ENCODE measurements around the gene TNRC6B.

TNRC6B gene

GRCh38 chr22:40239345-40239683 lies 61.6 kb downstream of the TNRC6B start:
- DNase-seq (ENCODE audit: low spot score in 2 of 2) (no peak), ATAC-seq (replicated peaks; ENCODE audit: extremely low read depth, poor library complexity, severe bottlenecking) (no peak)
- Mint-ChIP-seq H3K9me3 (no peaks in the 10 kb centered on the region), H3K4me1 (peaks cover 88% of the 10 kb centered on the region), H3K4me3 (peak overlapping the region; percentile 46), H3K27ac (ENCODE audit: low read depth) (no peak overlapping the region), H3K36me3 (ENCODE audit: insufficient read depth) (peaks cover 14% of the 10 kb centered on the region), H3K27me3 (no peaks in the 10 kb centered on the region)

GRCh38 chr22:40240160-40240559 lies 62.4 kb downstream of the TNRC6B start:
- peaks cover 88% of the 10 kb centered on the region for H3K4me1 Mint-ChIP-seq
- ATAC-seq (replicated peaks; ENCODE audit: extremely low read depth, poor library complexity, severe bottlenecking), result no peak
- no peaks in the 10 kb centered on the region for H3K9me3 Mint-ChIP-seq
- no peaks in the 10 kb centered on the region for H3K27me3 Mint-ChIP-seq
- peaks cover 14% of the 10 kb centered on the region for H3K36me3 Mint-ChIP-seq (ENCODE audit: insufficient read depth)
- DNase-seq (ENCODE audit: low spot score in 2 of 2), result no peak
- peak overlapping the region; percentile 59 for H3K4me3 Mint-ChIP-seq
- H3K27ac Mint-ChIP-seq (ENCODE audit: low read depth), result peak overlapping the region; percentile 71

GRCh38 chr22:40240686-40241085 lies 63.0 kb downstream of the TNRC6B start:
- ATAC-seq (replicated peaks; ENCODE audit: extremely low read depth, poor library complexity, severe bottlenecking), result peak; percentile 2
- Mint-ChIP-seq H3K36me3 (ENCODE audit: insufficient read depth) (peaks cover 17% of the 10 kb centered on the region), H3K27me3 (no peaks in the 10 kb centered on the region), H3K4me3 (peak overlapping the region; percentile 59), H3K9me3 (no peaks in the 10 kb centered on the region), H3K27ac (ENCODE audit: low read depth) (peak overlapping the region; percentile 71), H3K4me1 (peaks cover 87% of the 10 kb centered on the region)
- no peak for DNase-seq (ENCODE audit: low spot score in 2 of 2)

DNA sequence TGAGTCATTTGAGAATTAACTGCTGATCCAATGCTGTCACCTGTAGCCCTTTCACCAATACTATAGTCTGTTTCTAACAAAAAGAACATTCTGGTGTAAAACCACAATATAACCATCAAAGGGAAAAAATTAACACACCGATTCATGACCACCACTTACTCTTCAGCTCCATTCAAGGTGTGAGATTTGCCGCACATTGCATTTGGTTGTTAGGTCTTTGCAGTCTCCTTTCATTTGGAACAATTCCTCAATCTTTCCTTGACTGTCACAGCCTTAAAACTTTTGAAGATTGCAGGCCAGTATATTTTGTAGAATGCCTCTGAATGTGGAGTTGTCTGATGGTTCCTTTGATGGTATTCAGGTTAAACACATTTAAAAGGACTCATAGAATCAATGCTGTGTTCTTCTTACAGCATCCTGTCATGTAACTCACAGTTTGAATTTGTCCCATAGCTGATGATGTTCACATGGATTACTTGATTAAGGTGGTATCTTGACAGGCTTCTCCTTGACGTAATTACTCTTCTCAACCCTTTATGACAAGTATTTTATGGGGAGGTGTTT lies 63.6 kb downstream of the TNRC6B start:
- Mint-ChIP-seq H3K9me3 (no peaks in the 10 kb centered on the region), H3K4me3 (peak overlapping the region; percentile 59)
- peak; percentile 87 for ATAC-seq (replicated peaks; ENCODE audit: extremely low read depth, poor library complexity, severe bottlenecking)

GRCh38 chr22:40243891-40244290 lies 66.2 kb downstream of the TNRC6B start:
- Mint-ChIP-seq H3K36me3 (ENCODE audit: insufficient read depth) (peaks cover 17% of the 10 kb centered on the region), H3K4me1 (peaks cover 82% of the 10 kb centered on the region), H3K27ac (ENCODE audit: low read depth) (no peak overlapping the region), H3K4me3 (peak overlapping the region; percentile 54), H3K9me3 (no peaks in the 10 kb centered on the region), H3K27me3 (no peaks in the 10 kb centered on the region)
- DNase-seq (ENCODE audit: low spot score in 2 of 2) (no peak), ATAC-seq (replicated peaks; ENCODE audit: extremely low read depth, poor library complexity, severe bottlenecking) (no peak)

More for the DNA sequence above, 63.6 kb downstream of the TNRC6B start:
- peak in 1 of 2 donors; percentile 26 for DNase-seq (ENCODE audit: low spot score in 2 of 2)
- H3K27me3 Mint-ChIP-seq, result no peaks in the 10 kb centered on the region
- peaks cover 13% of the 10 kb centered on the region for H3K36me3 Mint-ChIP-seq (ENCODE audit: insufficient read depth)
- peak overlapping the region; percentile 71 for H3K27ac Mint-ChIP-seq (ENCODE audit: low read depth)
- peaks cover 86% of the 10 kb centered on the region for H3K4me1 Mint-ChIP-seq

- H3K4me1 Mint-ChIP-seq, result peaks cover 82% of the 10 kb centered on the region
- ATAC-seq (replicated peaks; ENCODE audit: extremely low read depth, poor library complexity, severe bottlenecking) (no peak), DNase-seq (ENCODE audit: low spot score in 2 of 2) (no peak)
- H3K27me3 Mint-ChIP-seq, result no peaks in the 10 kb centered on the region
- H3K27ac Mint-ChIP-seq (ENCODE audit: low read depth), result no peak overlapping the region
- no peaks in the 10 kb centered on the region for H3K9me3 Mint-ChIP-seq
- peaks cover 17% of the 10 kb centered on the region for H3K36me3 Mint-ChIP-seq (ENCODE audit: insufficient read depth)
- peak overlapping the region; percentile 54 for H3K4me3 Mint-ChIP-seq
Observed at GRCh38 chr22:40244586-40244985, 66.9 kb downstream of the TNRC6B start.

- Mint-ChIP-seq H3K9me3 (no peaks in the 10 kb centered on the region), H3K4me1 (peaks cover 60% of the 10 kb centered on the region), H3K36me3 (ENCODE audit: insufficient read depth) (peaks cover 17% of the 10 kb centered on the region), H3K4me3 (peak overlapping the region; percentile 67), H3K27me3 (no peaks in the 10 kb centered on the region), H3K27ac (ENCODE audit: low read depth) (peak overlapping the region; percentile 82)
- ATAC-seq (replicated peaks; ENCODE audit: extremely low read depth, poor library complexity, severe bottlenecking), result peak; percentile 96
- DNase-seq (ENCODE audit: low spot score in 2 of 2), result peak; percentile 56 to 80
Observed at GRCh38 chr22:40247976-40248375, 70.3 kb downstream of the TNRC6B start.

GRCh38 chr22:40249286-40249685 lies 71.6 kb downstream of the TNRC6B start:
- Mint-ChIP-seq H3K9me3 (no peaks in the 10 kb centered on the region), H3K27me3 (no peaks in the 10 kb centered on the region), H3K4me3 (no peak overlapping the region), H3K4me1 (peaks cover 62% of the 10 kb centered on the region), H3K27ac (ENCODE audit: low read depth) (no peak overlapping the region), H3K36me3 (ENCODE audit: insufficient read depth) (peaks cover 16% of the 10 kb centered on the region)
- no peak for ATAC-seq (replicated peaks; ENCODE audit: extremely low read depth, poor library complexity, severe bottlenecking)
- no peak for DNase-seq (ENCODE audit: low spot score in 2 of 2)

DNA sequence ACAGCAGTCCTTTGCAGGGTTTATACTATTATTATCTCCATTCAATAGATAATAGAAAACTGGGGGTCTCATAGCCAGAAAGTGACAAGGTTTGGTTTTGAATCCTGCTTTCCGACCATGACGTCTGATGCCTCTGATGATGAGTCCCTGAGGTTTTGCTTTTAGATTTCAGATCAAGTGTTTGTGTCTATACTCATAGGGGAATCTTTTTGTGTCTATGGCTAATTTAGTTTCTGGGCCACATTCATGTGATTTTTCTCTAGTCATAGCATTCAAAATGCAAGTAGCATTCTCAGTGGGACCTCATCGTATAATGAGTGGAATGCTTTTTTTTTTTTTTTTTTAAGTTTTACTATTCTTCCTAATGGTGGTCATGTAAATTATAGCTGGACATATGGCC lies 72.9 kb downstream of the TNRC6B start:
- peaks cover 12% of the 10 kb centered on the region for H3K36me3 Mint-ChIP-seq (ENCODE audit: insufficient read depth)
- no peak overlapping the region for H3K27ac Mint-ChIP-seq (ENCODE audit: low read depth)
- DNase-seq (ENCODE audit: low spot score in 2 of 2), result no peak
- no peaks in the 10 kb centered on the region for H3K9me3 Mint-ChIP-seq
- no peak for ATAC-seq (replicated peaks; ENCODE audit: extremely low read depth, poor library complexity, severe bottlenecking)
- no peak overlapping the region for H3K4me3 Mint-ChIP-seq
- no peaks in the 10 kb centered on the region for H3K27me3 Mint-ChIP-seq
- peaks cover 55% of the 10 kb centered on the region for H3K4me1 Mint-ChIP-seq

- no peak overlapping the region for H3K27ac Mint-ChIP-seq (ENCODE audit: low read depth)
- DNase-seq (ENCODE audit: low spot score in 2 of 2) (no peak), ATAC-seq (replicated peaks; ENCODE audit: extremely low read depth, poor library complexity, severe bottlenecking) (no peak)
- no peak overlapping the region for H3K4me3 Mint-ChIP-seq
- peaks cover 55% of the 10 kb centered on the region for H3K4me1 Mint-ChIP-seq
- H3K36me3 Mint-ChIP-seq (ENCODE audit: insufficient read depth), result peaks cover 14% of the 10 kb centered on the region
- H3K9me3 Mint-ChIP-seq, result no peaks in the 10 kb centered on the region
- H3K27me3 Mint-ChIP-seq, result no peaks in the 10 kb centered on the region
Observed at GRCh38 chr22:40251106-40251505, 73.4 kb downstream of the TNRC6B start.

DNA sequence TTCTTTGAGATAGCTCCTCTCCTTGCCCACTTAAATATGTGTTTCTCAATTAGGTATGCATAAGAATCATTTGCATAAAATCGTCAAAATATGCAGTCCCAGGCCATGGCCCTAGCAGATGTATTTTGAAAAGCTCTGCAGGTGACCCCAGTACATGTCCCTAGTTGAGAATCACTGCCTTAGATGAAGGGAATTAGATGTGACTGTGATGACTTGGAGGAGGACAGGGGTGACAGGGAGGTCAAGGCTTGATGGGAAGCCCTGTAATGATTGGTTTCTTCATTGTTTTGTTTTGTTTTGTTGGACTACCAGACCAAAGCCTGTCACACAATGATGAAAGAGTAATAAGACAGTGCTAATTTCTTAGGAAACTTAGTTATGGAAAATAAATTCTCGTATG lies 74.4 kb downstream of the TNRC6B start:
- Mint-ChIP-seq H3K4me1 (peaks cover 60% of the 10 kb centered on the region), H3K36me3 (ENCODE audit: insufficient read depth) (peaks cover 15% of the 10 kb centered on the region), H3K27ac (ENCODE audit: low read depth) (peak overlapping the region; percentile 8), H3K27me3 (no peaks in the 10 kb centered on the region), H3K4me3 (no peak overlapping the region), H3K9me3 (no peaks in the 10 kb centered on the region)
- DNase-seq (ENCODE audit: low spot score in 2 of 2), result no peak
- no peak for ATAC-seq (replicated peaks; ENCODE audit: extremely low read depth, poor library complexity, severe bottlenecking)

- ATAC-seq (replicated peaks; ENCODE audit: extremely low read depth, poor library complexity, severe bottlenecking), result no peak
- no peak overlapping the region for H3K4me3 Mint-ChIP-seq
- no peak for DNase-seq (ENCODE audit: low spot score in 2 of 2)
- H3K4me1 Mint-ChIP-seq, result peaks cover 46% of the 10 kb centered on the region
- no peaks in the 10 kb centered on the region for H3K9me3 Mint-ChIP-seq
- peak overlapping the region; percentile 7 for H3K27ac Mint-ChIP-seq (ENCODE audit: low read depth)
- H3K27me3 Mint-ChIP-seq, result no peaks in the 10 kb centered on the region
- peaks cover 18% of the 10 kb centered on the region for H3K36me3 Mint-ChIP-seq (ENCODE audit: insufficient read depth)
Observed at GRCh38 chr22:40256516-40256915, 78.8 kb downstream of the TNRC6B start.

DNA sequence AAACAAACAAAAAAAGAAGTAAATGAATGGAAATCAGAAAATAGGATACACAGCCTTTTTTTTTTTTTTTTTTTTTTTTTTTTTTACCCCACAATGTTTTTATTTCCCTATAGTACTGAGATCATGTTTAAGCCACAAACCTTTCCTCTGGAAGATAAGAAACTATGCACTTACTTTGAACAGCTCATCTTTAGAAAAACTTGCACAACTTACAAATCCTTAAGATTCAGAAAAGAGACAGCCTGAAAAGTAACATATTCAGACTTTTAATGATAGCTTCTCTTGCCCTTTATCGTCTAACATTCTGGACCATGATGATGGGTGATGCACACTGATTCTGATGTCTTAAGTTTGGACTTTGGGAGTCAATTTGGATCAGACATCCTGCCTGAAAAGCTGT lies 80.3 kb downstream of the TNRC6B start:
- no peak overlapping the region for H3K4me3 Mint-ChIP-seq
- DNase-seq (ENCODE audit: low spot score in 2 of 2) (no peak), ATAC-seq (replicated peaks; ENCODE audit: extremely low read depth, poor library complexity, severe bottlenecking) (no peak)
- peak overlapping the region; percentile 48 for H3K27ac Mint-ChIP-seq (ENCODE audit: low read depth)
- peaks cover 24% of the 10 kb centered on the region for H3K36me3 Mint-ChIP-seq (ENCODE audit: insufficient read depth)
- H3K9me3 Mint-ChIP-seq, result no peaks in the 10 kb centered on the region
- H3K27me3 Mint-ChIP-seq, result no peaks in the 10 kb centered on the region
- peaks cover 52% of the 10 kb centered on the region for H3K4me1 Mint-ChIP-seq
